H1 (cell line): ENCODE results near the gene CTF1.

Experiments used
- ATF3 ChIP-seq: IDR thresholded peaks from 2 replicates; pipeline ENCODE4 v1.6.1; 2011; ENCODE audit warnings: low read depth, mild to moderate bottlenecking, low read length; ENCODE audit not compliant: insufficient read depth
- CTCF ChIP-seq, 3 experiments: IDR thresholded peaks; 1 replicate in 2 of 3; 2 replicates in 1 of 3; pipeline versions ENCODE4 v1.5.1 to v1.6.1; 2011; ENCODE audit warnings: low read length in 3 of 3, mild to moderate bottlenecking in 3 of 3, inconsistent platforms in 2 of 3, low read depth in 1 of 3, moderate library complexity in 1 of 3; ENCODE audit not compliant: insufficient read depth in 1 of 3; ENCODE audit errors: control extremely low read depth in 1 of 3
- E2F6 ChIP-seq: IDR thresholded peaks from 2 replicates; pipeline ENCODE4 v1.6.1; 2012; ENCODE audit warnings: inconsistent platforms
- EZH2 ChIP-seq: fragments of 200-600 bp; sonication (generic); IDR thresholded peaks from 2 replicates; pipeline ENCODE4 v1.7.1; 2012; ENCODE audit warnings: low read depth, mild to moderate bottlenecking, moderate library complexity, low read length, inconsistent platforms; ENCODE audit not compliant: severe bottlenecking
- KDM5A ChIP-seq: fragments of 200-600 bp; IDR thresholded peaks from 2 replicates; pipeline ENCODE4 v1.7.1; 2012; ENCODE audit warnings: mild to moderate bottlenecking, low read length, inconsistent platforms, mixed read lengths
- POLR2A ChIP-seq, 2 experiments: IDR thresholded peaks; 1 replicate in 1 of 2; 2 replicates in 1 of 2; pipeline ENCODE4 v1.6.1; 2011; ENCODE audit warnings: low read depth in 2 of 2, low read length in 2 of 2, mild to moderate bottlenecking in 2 of 2; ENCODE audit errors: control extremely low read depth in 1 of 2
- RAD21 ChIP-seq, 2 experiments: IDR thresholded peaks in 1 of 2; conservative IDR thresholded peaks in 1 of 2; 2 replicates each; pipeline ENCODE4 v1.6.1; 2011; ENCODE audit warnings: low read depth in 2 of 2, low read length in 2 of 2, improper control_type of control experiment in 1 of 2, inconsistent platforms in 1 of 2, mild to moderate bottlenecking in 1 of 2, moderate library complexity in 1 of 2
- TAF1 ChIP-seq: IDR thresholded peaks from 2 replicates; pipeline ENCODE4 v1.6.1; 2011; ENCODE audit warnings: mild to moderate bottlenecking, low read depth, low read length

- TF ChIP-seq CTCF (IDR thresholded peaks at IDR 0.05; ENCODE audit: control extremely low read depth in 1 of 3, insufficient read depth in 1 of 3, low read depth in 1 of 3, low read length in 3 of 3) (no peak), E2F6 (no peak), POLR2A (IDR thresholded peaks at IDR 0.05; ENCODE audit: control extremely low read depth in 1 of 2, low read depth in 2 of 2, low read length in 2 of 2) (no peak), ATF3 (no peak), KDM5A (no peak), EZH2 (no peak), TAF1 (no peak), RAD21 (IDR thresholded peaks at IDR 0.05 in 1 of 2, conservative IDR thresholded peaks at IDR 0.05 in 1 of 2; ENCODE audit: low read depth in 2 of 2, low read length in 2 of 2) (no peak)
Observed at GRCh38 chr16:30950516-30951065, 54.2 kb downstream of the CTF1 start.
